Breast epithelium (tissue), 4 donors: Measurements from ENCODE around the gene TRIM24. TPM values are rescaled to one million over a fixed set of nuclear protein-coding genes. Genes with fewer than 3 reads are reported as not detected.
"Not testable (repeated sequence)": the region's sequence is repeated elsewhere in the genome, so short reads cannot be mapped to it uniquely, and the experiment has no call there.

Source experiments
- DNase-seq, 2 donors: peaks; one replicate each; pipeline ENCODE4 v3.0.0-alpha.2; 2019; ENCODE audit warnings: low spot score in 2 of 2
- H3K27ac ChIP-seq, 2 donors: fragments of 200-600 bp; sonication (generic) in 1 of 2; one replicate each; pipeline ENCODE4 v1.5.1; 2016 to 2019; ENCODE audit warnings: mild to moderate bottlenecking in 1 of 2
- H3K27me3 ChIP-seq, 2 donors: fragments of 200-600 bp; sonication (generic) in 1 of 2; one replicate each; pipeline versions ENCODE4 v1.5.1 to v1.6.0; 2017 to 2019; ENCODE audit warnings: control low read depth in 1 of 2, mild to moderate bottlenecking in 1 of 2
- H3K36me3 ChIP-seq: fragments of 200-600 bp; one replicate; pipeline ENCODE4 v1.5.1; 2019
- H3K4me1 ChIP-seq, 2 donors: fragments of 200-600 bp; sonication (generic); one replicate each; pipeline ENCODE4 v1.5.1; 2016 to 2019; ENCODE audit warnings: control low read depth in 1 of 2
- H3K4me3 ChIP-seq, 3 donors: fragments of 200-600 bp; sonication (generic); 1 replicate in 2 of 3; 2 replicates in 1 of 3; pipeline ENCODE4 v1.5.1; 2016 to 2019; ENCODE audit warnings: mild to moderate bottlenecking in 3 of 3, moderate library complexity in 2 of 3
- H3K9me3 ChIP-seq, 2 donors: fragments of 200-600 bp; sonication (generic) in 1 of 2; one replicate each; pipeline ENCODE4 v1.5.1; 2016 to 2019; ENCODE audit warnings: control low read depth in 1 of 2
- POLR2A ChIP-seq: fragments of 450-650 bp; IDR thresholded peaks from one replicate; pipeline ENCODE4 v1.6.1; 2016; ENCODE audit warnings: antibody characterized with exemption, mild to moderate bottlenecking, moderate library complexity
- POLR2AphosphoS5 ChIP-seq, 3 donors: sonication (generic); formaldehyde crosslinking; IDR thresholded peaks; one replicate each; pipeline ENCODE4 v1.6.1; 2017; ENCODE audit warnings: antibody characterized with exemption in 3 of 3
- intact Hi-C: fragments of 100-400 bp; cut with DNase I; formaldehyde crosslinking; loops from one replicate; pipeline ENCODE4 v1.15.1; 2023; ENCODE audit warnings: low total_unique reads
- total RNA-seq, 3 donors: library from RNA; depleted of rRNA; stranded (reverse); fragments of >200 nt; gene quantifications; one replicate each; pipeline ENCODE4 v1.1.0, GENCODE V29; 2016
- TF ChIP-seq, protein P1 (sequence below), 3 donors: fragments of 450-650 bp; IDR thresholded peaks; one replicate each; pipeline ENCODE4 v1.5.1; 2016 to 2017; ENCODE audit warnings: antibody characterized with exemption in 3 of 3, mild to moderate bottlenecking in 3 of 3, moderate library complexity in 3 of 3

The TRIM24 gene
- total RNA-seq, 3 donors from 2014 or later = 15.0 to 28.1 (median 17.7) TPM

- intact Hi-C loops = no loop called here
- Histone ChIP-seq H3K27me3 (no peaks in the 10 kb centered on the region), H3K36me3 (no peaks in the 10 kb centered on the region), H3K4me1 (no peaks in the 10 kb centered on the region), H3K9me3 (no peaks in the 10 kb centered on the region), H3K4me3 (no peak overlapping the region), H3K27ac (no peak overlapping the region)
- TF ChIP-seq, protein P1, sequence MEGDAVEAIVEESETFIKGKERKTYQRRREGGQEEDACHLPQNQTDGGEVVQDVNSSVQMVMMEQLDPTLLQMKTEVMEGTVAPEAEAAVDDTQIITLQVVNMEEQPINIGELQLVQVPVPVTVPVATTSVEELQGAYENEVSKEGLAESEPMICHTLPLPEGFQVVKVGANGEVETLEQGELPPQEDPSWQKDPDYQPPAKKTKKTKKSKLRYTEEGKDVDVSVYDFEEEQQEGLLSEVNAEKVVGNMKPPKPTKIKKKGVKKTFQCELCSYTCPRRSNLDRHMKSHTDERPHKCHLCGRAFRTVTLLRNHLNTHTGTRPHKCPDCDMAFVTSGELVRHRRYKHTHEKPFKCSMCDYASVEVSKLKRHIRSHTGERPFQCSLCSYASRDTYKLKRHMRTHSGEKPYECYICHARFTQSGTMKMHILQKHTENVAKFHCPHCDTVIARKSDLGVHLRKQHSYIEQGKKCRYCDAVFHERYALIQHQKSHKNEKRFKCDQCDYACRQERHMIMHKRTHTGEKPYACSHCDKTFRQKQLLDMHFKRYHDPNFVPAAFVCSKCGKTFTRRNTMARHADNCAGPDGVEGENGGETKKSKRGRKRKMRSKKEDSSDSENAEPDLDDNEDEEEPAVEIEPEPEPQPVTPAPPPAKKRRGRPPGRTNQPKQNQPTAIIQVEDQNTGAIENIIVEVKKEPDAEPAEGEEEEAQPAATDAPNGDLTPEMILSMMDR (IDR thresholded peaks at IDR 0.05) = no peak
- TF ChIP-seq POLR2AphosphoS5 (IDR thresholded peaks at IDR 0.05) (no peak), POLR2A (no peak)
- no peak for DNase-seq
Measured at GRCh38 chr7:138491612-138492386, 31.7 kb downstream of the TRIM24 start.

DNA sequence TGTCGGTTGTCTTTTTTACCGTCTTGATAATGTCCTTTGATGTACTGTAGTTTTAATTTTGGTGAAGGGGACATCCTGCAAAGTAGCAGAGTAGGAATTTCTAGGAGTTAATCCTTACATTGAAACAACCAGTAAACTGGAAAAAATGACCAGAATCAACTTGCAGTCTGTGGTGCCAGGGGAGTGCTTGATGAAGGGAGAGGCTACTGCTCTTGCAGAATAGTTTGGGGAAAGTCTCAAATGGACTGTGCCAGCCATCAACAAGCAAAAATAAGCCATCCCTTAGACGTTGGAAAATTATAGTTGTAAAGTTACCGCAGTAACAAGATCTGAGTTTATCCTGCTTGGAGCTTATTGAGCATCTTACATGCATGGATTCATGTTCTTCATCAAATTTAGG, 32.4 kb downstream of the TRIM24 start:
- intact Hi-C loops = no loop called here
- TF ChIP-seq, protein P1 (IDR thresholded peaks at IDR 0.05) = no peak
- TF ChIP-seq POLR2A = no peak
- no peak for DNase-seq
- H3K36me3 ChIP-seq = no peaks in the 10 kb centered on the region
- H3K4me3 ChIP-seq = no peak overlapping the region
- H3K9me3 ChIP-seq = no peaks in the 10 kb centered on the region
- no peak overlapping the region for H3K27ac ChIP-seq
- no peaks in the 10 kb centered on the region for H3K4me1 ChIP-seq
- H3K27me3 ChIP-seq = no peaks in the 10 kb centered on the region

DNA sequence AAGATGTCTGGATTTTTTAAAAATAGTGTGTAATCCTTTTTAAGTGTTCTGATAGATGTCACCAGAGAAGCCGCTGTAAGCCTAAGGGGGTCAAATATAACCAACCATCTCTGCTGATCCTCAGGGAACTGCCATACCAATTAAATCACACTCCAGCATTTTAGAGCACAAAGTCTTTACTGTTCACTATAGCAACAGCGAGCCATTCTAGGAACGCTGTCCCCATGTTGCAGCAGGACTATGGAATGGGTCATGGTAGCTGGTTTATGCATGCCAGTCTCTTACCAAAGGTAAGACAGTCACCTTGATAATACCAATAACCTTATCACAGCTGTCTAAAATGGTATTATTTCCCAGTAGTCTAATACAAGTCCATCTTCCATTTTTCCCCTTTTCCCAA, 33.5 kb downstream of the TRIM24 start:
- Histone ChIP-seq H3K4me3 (no peak overlapping the region), H3K36me3 (no peaks in the 10 kb centered on the region), H3K27me3 (no peaks in the 10 kb centered on the region), H3K27ac (no peak overlapping the region), H3K9me3 (no peaks in the 10 kb centered on the region), H3K4me1 (no peaks in the 10 kb centered on the region)
- intact Hi-C loops = no loop called here
- TF ChIP-seq POLR2AphosphoS5 (IDR thresholded peaks at IDR 0.05) (no peak), POLR2A (no peak)
- TF ChIP-seq, protein P1 (IDR thresholded peaks at IDR 0.05) = no peak
- no peak for DNase-seq

GRCh38 chr7:138495485-138495884, 35.4 kb downstream of the TRIM24 start:
- DNase-seq = no peak
- no peaks in the 10 kb centered on the region for H3K27me3 ChIP-seq

DNA sequence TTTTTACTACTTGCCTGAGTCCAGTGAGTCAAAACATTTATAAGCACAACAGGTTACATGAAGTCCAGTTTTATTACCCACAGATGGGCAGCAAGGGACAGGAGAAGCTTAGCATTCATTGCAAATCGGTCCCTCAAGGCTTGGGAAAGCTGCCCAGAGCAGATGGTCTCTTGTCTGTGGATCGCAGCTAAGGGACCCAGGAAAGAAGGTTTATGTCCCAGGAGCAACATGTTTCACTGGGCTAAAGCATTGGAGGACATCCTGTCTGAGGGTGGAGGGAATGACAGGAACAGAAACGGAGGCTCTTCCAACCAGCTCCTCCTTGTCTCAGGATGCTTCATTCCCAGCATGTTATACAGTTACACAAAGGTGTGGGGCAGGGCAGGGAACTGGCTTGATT, 39.3 kb downstream of the TRIM24 start:
- no peak for DNase-seq
- Histone ChIP-seq H3K9me3 (no peaks in the 10 kb centered on the region), H3K27ac (no peak overlapping the region), H3K27me3 (no peaks in the 10 kb centered on the region), H3K36me3 (no peaks in the 10 kb centered on the region), H3K4me3 (no peak overlapping the region), H3K4me1 (no peaks in the 10 kb centered on the region)
- TF ChIP-seq POLR2AphosphoS5 (IDR thresholded peaks at IDR 0.05) (no peak), POLR2A (no peak)
- TF ChIP-seq, protein P1 (IDR thresholded peaks at IDR 0.05) = no peak
- intact Hi-C loops = no loop called here

More at GRCh38 chr7:138495485-138495884, 35.4 kb downstream of the TRIM24 start:
- Histone ChIP-seq H3K36me3 (no peaks in the 10 kb centered on the region), H3K27ac (no peak overlapping the region), H3K4me1 (no peaks in the 10 kb centered on the region), H3K4me3 (no peak overlapping the region), H3K9me3 (no peaks in the 10 kb centered on the region)
- intact Hi-C loops = no loop called here
- TF ChIP-seq POLR2A (no peak), POLR2AphosphoS5 (IDR thresholded peaks at IDR 0.05) (no peak)
- TF ChIP-seq, protein P1 (IDR thresholded peaks at IDR 0.05) = no peak

GRCh38 chr7:138500303-138500702, 40.2 kb downstream of the TRIM24 start:
- H3K27me3 ChIP-seq, H3K9me3 ChIP-seq, H3K27ac ChIP-seq, H3K4me3 ChIP-seq, H3K4me1 ChIP-seq, intact Hi-C loops, DNase-seq, H3K36me3 ChIP-seq: not testable (repeated sequence)
